GM12874 (cell line): ENCODE results near the gene CLCN1.

Source experiments
- TF ChIP-seq, protein P1 (sequence below): IDR thresholded peaks from 2 replicates; pipeline ENCODE4 v1.5.1; 2011; ENCODE audit warnings: low read depth, mild to moderate bottlenecking, control low read depth, low read length, moderate library complexity; ENCODE audit not compliant: insufficient read depth

CLCN1 gene

GRCh38 chr7:143393267-143394041, 77.5 kb downstream of the CLCN1 start:
- TF ChIP-seq, protein P1, sequence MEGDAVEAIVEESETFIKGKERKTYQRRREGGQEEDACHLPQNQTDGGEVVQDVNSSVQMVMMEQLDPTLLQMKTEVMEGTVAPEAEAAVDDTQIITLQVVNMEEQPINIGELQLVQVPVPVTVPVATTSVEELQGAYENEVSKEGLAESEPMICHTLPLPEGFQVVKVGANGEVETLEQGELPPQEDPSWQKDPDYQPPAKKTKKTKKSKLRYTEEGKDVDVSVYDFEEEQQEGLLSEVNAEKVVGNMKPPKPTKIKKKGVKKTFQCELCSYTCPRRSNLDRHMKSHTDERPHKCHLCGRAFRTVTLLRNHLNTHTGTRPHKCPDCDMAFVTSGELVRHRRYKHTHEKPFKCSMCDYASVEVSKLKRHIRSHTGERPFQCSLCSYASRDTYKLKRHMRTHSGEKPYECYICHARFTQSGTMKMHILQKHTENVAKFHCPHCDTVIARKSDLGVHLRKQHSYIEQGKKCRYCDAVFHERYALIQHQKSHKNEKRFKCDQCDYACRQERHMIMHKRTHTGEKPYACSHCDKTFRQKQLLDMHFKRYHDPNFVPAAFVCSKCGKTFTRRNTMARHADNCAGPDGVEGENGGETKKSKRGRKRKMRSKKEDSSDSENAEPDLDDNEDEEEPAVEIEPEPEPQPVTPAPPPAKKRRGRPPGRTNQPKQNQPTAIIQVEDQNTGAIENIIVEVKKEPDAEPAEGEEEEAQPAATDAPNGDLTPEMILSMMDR = no peak

- TF ChIP-seq, protein P1 = no peak
These were observed 78.2 kb downstream of the CLCN1 start for GRCh38 chr7:143394068-143394467.

GRCh38 chr7:143394777-143395176, 78.9 kb downstream of the CLCN1 start:
- TF ChIP-seq, protein P1 = no peak

DNA sequence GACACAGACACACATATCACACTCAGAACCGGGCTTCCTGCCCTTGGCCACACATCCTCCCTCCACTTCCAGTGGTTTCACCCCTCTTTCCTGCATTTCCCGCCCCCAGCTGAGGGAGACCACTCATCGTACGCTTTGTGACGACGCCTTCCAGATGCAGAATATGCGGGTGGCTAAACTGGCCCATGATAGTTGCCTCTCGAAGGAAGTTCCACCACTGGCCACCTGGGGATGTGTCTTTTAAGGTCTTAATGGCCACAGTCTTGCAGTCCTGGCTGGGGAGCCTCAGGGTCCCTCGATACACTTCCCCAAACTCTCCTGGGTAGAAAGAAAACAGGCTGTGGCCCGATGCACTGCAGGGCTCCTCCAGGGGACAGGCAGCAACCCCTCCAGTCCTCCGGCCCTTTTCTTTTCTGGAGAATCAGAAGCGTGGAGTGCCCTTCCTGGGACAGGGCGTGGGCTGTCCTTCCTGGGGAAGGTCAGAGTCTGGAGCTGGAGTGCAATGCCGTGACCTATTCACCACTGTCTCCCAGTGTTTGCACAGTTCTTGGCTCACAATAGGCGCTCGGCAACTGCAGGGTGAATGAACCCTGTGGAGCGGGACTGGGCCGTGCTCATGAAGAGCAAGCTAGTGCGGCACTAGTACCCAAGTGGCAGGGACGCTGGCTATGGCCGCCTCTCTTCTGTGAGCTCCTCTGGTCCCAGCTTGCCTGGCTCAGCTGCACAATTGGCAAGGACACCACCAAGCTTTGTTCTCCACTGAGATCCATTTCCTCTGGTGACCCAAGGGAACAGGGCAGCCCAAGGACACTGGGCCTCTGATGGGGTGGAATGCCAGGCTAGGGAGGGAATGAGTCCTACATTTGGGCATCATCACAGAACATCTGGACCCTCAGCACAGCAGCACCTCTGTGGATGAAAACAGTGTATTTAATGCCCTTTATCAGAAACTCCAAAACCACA, 79.6 kb downstream of the CLCN1 start:
- TF ChIP-seq, protein P1 = peak; percentile 15; the same call in 1 of the 2 replicates

GRCh38 chr7:143396182-143396581, 80.3 kb downstream of the CLCN1 start:
- TF ChIP-seq, protein P1 = no peak

- TF ChIP-seq, protein P1 = no peak
These were observed 81.0 kb downstream of the CLCN1 start for GRCh38 chr7:143396625-143397556.
